ENCODE results near the gene POGLUT2.

The POGLUT2 gene

GRCh38 chr13:102772042-102772425, 26.7 kb downstream of the POGLUT2 start:
- H4K8ac ChIP-seq (ENCODE audit: low read depth, low read length), result peak overlapping the region; percentile 23
- H3K23ac ChIP-seq (ENCODE audit: low read length), result no peak overlapping the region
- H3K27me3 ChIP-seq (ENCODE audit: insufficient read depth, low read length), result no peaks in the 10 kb centered on the region
- H2BK120ac ChIP-seq (ENCODE audit: insufficient read depth, low read length, poor library complexity), result no peak overlapping the region
- no peak overlapping the region for H3K4me2 ChIP-seq (ENCODE audit: low read length)
- peaks cover 2 to 4% of the 10 kb centered on the region in 2 experiments for H3K36me3 ChIP-seq (ENCODE audit: control insufficient read depth in 1 of 2, insufficient read depth in 2 of 2, low read length in 2 of 2)
- no peak overlapping the region for H2AK5ac ChIP-seq (ENCODE audit: low read length)
- no peak overlapping the region for H2BK12ac ChIP-seq (ENCODE audit: low read length)
- no peak overlapping the region for H3K27ac ChIP-seq (ENCODE audit: low read depth, low read length)
- H3K9me3 ChIP-seq (ENCODE audit: insufficient read depth, low read depth, low read length), result peaks cover 3% of the 10 kb centered on the region
- peaks cover 4% of the 10 kb centered on the region for H3K79me2 ChIP-seq (ENCODE audit: control insufficient read depth, insufficient read depth, low read length, poor library complexity)
- H3K4me3 ChIP-seq (ENCODE audit: low read depth, low read length), result no peak overlapping the region
- H2BK5ac ChIP-seq (ENCODE audit: low read depth, low read length, poor library complexity), result no peak overlapping the region
- no CpG with 5 or more reads among the region's 16 CpGs for WGBS (ENCODE audit: extremely low coverage, insufficient coverage, insufficient read length)
- peak overlapping the region; percentile 26 for H4K12ac ChIP-seq (ENCODE audit: low read depth, low read length)
- H3K9ac ChIP-seq (ENCODE audit: low read length), result no peak overlapping the region
- H3K79me1 ChIP-seq (ENCODE audit: low read length), result peaks cover 10% of the 10 kb centered on the region
- H3K4me1 ChIP-seq (ENCODE audit: control insufficient read depth in 1 of 2, insufficient read depth in 2 of 2, low read length in 2 of 2), result peaks cover 7 to 8% of the 10 kb centered on the region in 2 experiments
- no peak overlapping the region for H3K18ac ChIP-seq (ENCODE audit: low read length)
- H3K4ac ChIP-seq (ENCODE audit: low read depth, low read length), result peak overlapping the region; percentile 24
- peak overlapping the region; percentile 21 for H4K91ac ChIP-seq (ENCODE audit: low read depth, low read length)
- H2AFZ ChIP-seq (ENCODE audit: insufficient read depth, low read length, poor library complexity), result no peak overlapping the region
- DNase-seq, result peak in 1 of 2 donors; percentile 7
- no peak overlapping the region for H3K14ac ChIP-seq (ENCODE audit: low read length)

DNA sequence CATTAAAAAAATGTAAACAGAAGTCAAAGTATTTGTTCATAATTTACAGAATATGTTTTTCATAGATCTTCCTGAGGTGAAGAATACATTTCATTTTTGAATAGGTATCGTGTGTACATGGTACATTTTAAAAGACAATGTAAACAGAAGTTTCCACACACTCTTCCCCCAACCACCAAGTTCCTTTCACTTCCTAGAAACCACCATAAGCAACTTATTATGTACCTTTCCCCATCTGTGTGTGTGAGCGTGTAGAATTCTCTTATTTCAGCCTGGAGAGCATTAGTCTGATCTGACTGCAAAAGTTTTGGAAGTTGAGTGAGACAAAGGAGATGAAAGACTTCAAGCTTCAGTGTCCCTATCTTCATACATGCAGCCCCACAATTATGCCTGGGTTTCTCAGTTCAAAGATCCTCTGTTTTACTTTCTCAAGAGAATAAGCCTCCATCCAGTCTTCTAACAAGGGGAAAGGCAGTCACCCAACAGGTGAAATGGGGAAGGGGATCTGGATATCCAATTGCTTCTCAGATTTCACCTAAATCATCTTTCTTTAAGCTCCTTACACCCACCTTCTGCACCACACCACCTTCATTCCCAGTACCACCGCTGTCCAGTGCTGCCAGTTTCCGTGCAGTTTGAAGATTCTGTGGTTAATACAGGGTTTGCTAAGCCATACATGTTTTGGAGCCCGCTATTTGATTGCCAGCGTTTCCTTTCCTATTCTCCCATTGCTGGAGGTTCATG, 27.3 kb downstream of the POGLUT2 start:
- Histone ChIP-seq H3K4me2 (ENCODE audit: low read length) (peak overlapping the region; percentile 26), H3K36me3 (ENCODE audit: control insufficient read depth in 1 of 2, insufficient read depth in 2 of 2, low read length in 2 of 2) (peaks cover 2 to 4% of the 10 kb centered on the region in 2 experiments), H3K79me2 (ENCODE audit: control insufficient read depth, insufficient read depth, low read length, poor library complexity) (peaks cover 4% of the 10 kb centered on the region), H2BK5ac (ENCODE audit: low read depth, low read length, poor library complexity) (no peak overlapping the region), H4K12ac (ENCODE audit: low read depth, low read length) (no peak overlapping the region), H2BK12ac (ENCODE audit: low read length) (no peak overlapping the region), H2AFZ (ENCODE audit: insufficient read depth, low read length, poor library complexity) (no peak overlapping the region), H2BK120ac (ENCODE audit: insufficient read depth, low read length, poor library complexity) (no peak overlapping the region), H3K14ac (ENCODE audit: low read length) (no peak overlapping the region), H3K18ac (ENCODE audit: low read length) (no peak overlapping the region), H3K9me3 (ENCODE audit: insufficient read depth, low read depth, low read length) (peaks cover 3% of the 10 kb centered on the region), H3K27me3 (ENCODE audit: insufficient read depth, low read length) (no peaks in the 10 kb centered on the region), H4K91ac (ENCODE audit: low read depth, low read length) (no peak overlapping the region), H3K27ac (ENCODE audit: low read depth, low read length) (no peak overlapping the region), H3K79me1 (ENCODE audit: low read length) (peaks cover 10% of the 10 kb centered on the region), H2AK5ac (ENCODE audit: low read length) (no peak overlapping the region), H3K23ac (ENCODE audit: low read length) (no peak overlapping the region), H3K4ac (ENCODE audit: low read depth, low read length) (no peak overlapping the region), H3K4me3 (ENCODE audit: low read depth, low read length) (no peak overlapping the region), H4K8ac (ENCODE audit: low read depth, low read length) (no peak overlapping the region), H3K9ac (ENCODE audit: low read length) (no peak overlapping the region), H3K4me1 (ENCODE audit: control insufficient read depth in 1 of 2, insufficient read depth in 2 of 2, low read length in 2 of 2) (peaks cover 7 to 8% of the 10 kb centered on the region in 2 experiments)
- WGBS (ENCODE audit: extremely low coverage, insufficient coverage, insufficient read length), result no CpG with 5 or more reads among the region's 6 CpGs
- no peak for DNase-seq

GRCh38 chr13:102770435-102770834, 28.3 kb downstream of the POGLUT2 start:
- H2BK12ac ChIP-seq (ENCODE audit: low read length), result no peak overlapping the region
- no peak overlapping the region for H3K27ac ChIP-seq (ENCODE audit: low read depth, low read length)
- H2AK5ac ChIP-seq (ENCODE audit: low read length), result no peak overlapping the region
- H3K23ac ChIP-seq (ENCODE audit: low read length), result no peak overlapping the region
- H3K4me1 ChIP-seq (ENCODE audit: control insufficient read depth in 1 of 2, insufficient read depth in 2 of 2, low read length in 2 of 2), result peaks cover 7 to 8% of the 10 kb centered on the region in 2 experiments
- no peak overlapping the region for H3K18ac ChIP-seq (ENCODE audit: low read length)
- no peak overlapping the region for H3K14ac ChIP-seq (ENCODE audit: low read length)
- H2BK120ac ChIP-seq (ENCODE audit: insufficient read depth, low read length, poor library complexity), result no peak overlapping the region
- DNase-seq, result peak; percentile 56 to 84
- peaks cover 4% of the 10 kb centered on the region for H3K79me2 ChIP-seq (ENCODE audit: control insufficient read depth, insufficient read depth, low read length, poor library complexity)
- no peak overlapping the region for H3K4me3 ChIP-seq (ENCODE audit: low read depth, low read length)
- peaks cover 10% of the 10 kb centered on the region for H3K79me1 ChIP-seq (ENCODE audit: low read length)
- H4K91ac ChIP-seq (ENCODE audit: low read depth, low read length), result no peak overlapping the region
- peak overlapping the region; percentile 43 for H2BK5ac ChIP-seq (ENCODE audit: low read depth, low read length, poor library complexity)
- H3K4me2 ChIP-seq (ENCODE audit: low read length), result no peak overlapping the region
- H3K36me3 ChIP-seq (ENCODE audit: control insufficient read depth in 1 of 2, insufficient read depth in 2 of 2, low read length in 2 of 2), result peaks cover 4 to 6% of the 10 kb centered on the region in 2 experiments
- H4K12ac ChIP-seq (ENCODE audit: low read depth, low read length), result no peak overlapping the region
- H3K4ac ChIP-seq (ENCODE audit: low read depth, low read length), result no peak overlapping the region
- H4K8ac ChIP-seq (ENCODE audit: low read depth, low read length), result no peak overlapping the region
- H3K9me3 ChIP-seq (ENCODE audit: insufficient read depth, low read depth, low read length), result peaks cover 3% of the 10 kb centered on the region
- WGBS (ENCODE audit: extremely low coverage, insufficient coverage, insufficient read length), result no CpG with 5 or more reads among the region's 2 CpGs
- H2AFZ ChIP-seq (ENCODE audit: insufficient read depth, low read length, poor library complexity), result no peak overlapping the region
- H3K9ac ChIP-seq (ENCODE audit: low read length), result no peak overlapping the region
- no peaks in the 10 kb centered on the region for H3K27me3 ChIP-seq (ENCODE audit: insufficient read depth, low read length)

- Histone ChIP-seq H3K79me2 (ENCODE audit: control insufficient read depth, insufficient read depth, low read length, poor library complexity) (peaks cover 4% of the 10 kb centered on the region), H3K18ac (ENCODE audit: low read length) (no peak overlapping the region), H3K27me3 (ENCODE audit: insufficient read depth, low read length) (no peaks in the 10 kb centered on the region), H3K4me3 (ENCODE audit: low read depth, low read length) (no peak overlapping the region), H2AK5ac (ENCODE audit: low read length) (no peak overlapping the region), H2AFZ (ENCODE audit: insufficient read depth, low read length, poor library complexity) (no peak overlapping the region), H2BK12ac (ENCODE audit: low read length) (no peak overlapping the region), H3K36me3 (ENCODE audit: control insufficient read depth in 1 of 2, insufficient read depth in 2 of 2, low read length in 2 of 2) (peaks cover 6 to 8% of the 10 kb centered on the region in 2 experiments), H2BK120ac (ENCODE audit: insufficient read depth, low read length, poor library complexity) (no peak overlapping the region), H3K23ac (ENCODE audit: low read length) (no peak overlapping the region), H3K4ac (ENCODE audit: low read depth, low read length) (no peak overlapping the region), H3K79me1 (ENCODE audit: low read length) (peaks cover 10% of the 10 kb centered on the region), H4K12ac (ENCODE audit: low read depth, low read length) (no peak overlapping the region), H3K14ac (ENCODE audit: low read length) (no peak overlapping the region), H3K4me2 (ENCODE audit: low read length) (no peak overlapping the region), H4K91ac (ENCODE audit: low read depth, low read length) (no peak overlapping the region), H3K27ac (ENCODE audit: low read depth, low read length) (no peak overlapping the region), H3K9me3 (ENCODE audit: insufficient read depth, low read depth, low read length) (peaks cover 3% of the 10 kb centered on the region), H3K9ac (ENCODE audit: low read length) (no peak overlapping the region), H2BK5ac (ENCODE audit: low read depth, low read length, poor library complexity) (no peak overlapping the region), H4K8ac (ENCODE audit: low read depth, low read length) (no peak overlapping the region), H3K4me1 (ENCODE audit: control insufficient read depth in 1 of 2, insufficient read depth in 2 of 2, low read length in 2 of 2) (peaks cover 7 to 8% of the 10 kb centered on the region in 2 experiments)
- WGBS (ENCODE audit: extremely low coverage, insufficient coverage, insufficient read length), result no CpG with 5 or more reads among the region's 4 CpGs
- peak in 1 of 2 donors; percentile 60 for DNase-seq
Measured at GRCh38 chr13:102769679-102770078, 29.1 kb downstream of the POGLUT2 start.
